ENCODE measurements around the gene INPP4A.

The INPP4A gene

GRCh38 chr2:98489971-98490962 is 45.6 kb downstream of the INPP4A start:
- no peaks in the 10 kb centered on the region for H3K27me3 Mint-ChIP-seq (ENCODE audit: low read depth)

GRCh38 chr2:98492441-98492840 is 47.8 kb downstream of the INPP4A start:
- TF ChIP-seq CTCF (IDR thresholded peaks at IDR 0.05; ENCODE audit: unreplicated experiment in 3 of 3), result no peak
- H3K4me3 Mint-ChIP-seq, result no peak overlapping the region
- H3K27me3 Mint-ChIP-seq (ENCODE audit: low read depth), result no peaks in the 10 kb centered on the region
- H3K36me3 Mint-ChIP-seq (ENCODE audit: low read depth), result peaks cover 32% of the 10 kb centered on the region
- peaks cover 20% of the 10 kb centered on the region for H3K9me3 Mint-ChIP-seq
- peaks cover 20% of the 10 kb centered on the region for H3K4me1 Mint-ChIP-seq
- no peak overlapping the region for H3K27ac Mint-ChIP-seq

More at GRCh38 chr2:98489971-98490962, 45.6 kb downstream of the INPP4A start:
- Mint-ChIP-seq H3K27ac (peak overlapping the region in 2 of 3 experiments; percentile 25 to 36), H3K36me3 (ENCODE audit: low read depth) (peaks cover 17% of the 10 kb centered on the region), H3K4me3 (no peak overlapping the region), H3K4me1 (peaks cover 32% of the 10 kb centered on the region), H3K9me3 (peaks cover 8% of the 10 kb centered on the region)
- no peak for TF ChIP-seq CTCF (IDR thresholded peaks at IDR 0.05; ENCODE audit: unreplicated experiment in 3 of 3)

- Mint-ChIP-seq H3K27me3 (ENCODE audit: low read depth) (no peaks in the 10 kb centered on the region), H3K36me3 (ENCODE audit: low read depth) (peaks cover 48% of the 10 kb centered on the region), H3K9me3 (peaks cover 27% of the 10 kb centered on the region), H3K27ac (no peak overlapping the region), H3K4me1 (peaks cover 22% of the 10 kb centered on the region), H3K4me3 (no peak overlapping the region)
- no peak for TF ChIP-seq CTCF (IDR thresholded peaks at IDR 0.05; ENCODE audit: unreplicated experiment in 3 of 3)
Measured at GRCh38 chr2:98494699-98495098, 50.0 kb downstream of the INPP4A start.

GRCh38 chr2:98496750-98497493 is 52.3 kb downstream of the INPP4A start:
- Mint-ChIP-seq H3K27ac (no peak overlapping the region), H3K27me3 (ENCODE audit: low read depth) (no peaks in the 10 kb centered on the region), H3K36me3 (ENCODE audit: low read depth) (peaks cover 45% of the 10 kb centered on the region), H3K4me1 (peaks cover 23% of the 10 kb centered on the region), H3K4me3 (no peak overlapping the region), H3K9me3 (peaks cover 27% of the 10 kb centered on the region)
- TF ChIP-seq CTCF (IDR thresholded peaks at IDR 0.05; ENCODE audit: unreplicated experiment in 3 of 3), result no peak

- Mint-ChIP-seq H3K4me3 (no peak overlapping the region), H3K4me1 (peaks cover 23% of the 10 kb centered on the region), H3K27ac (peak overlapping the region; percentile 52 to 88 (median 77)), H3K27me3 (ENCODE audit: low read depth) (no peaks in the 10 kb centered on the region), H3K36me3 (ENCODE audit: low read depth) (peaks cover 41% of the 10 kb centered on the region), H3K9me3 (peaks cover 27% of the 10 kb centered on the region)
- no peak for TF ChIP-seq CTCF (IDR thresholded peaks at IDR 0.05; ENCODE audit: unreplicated experiment in 3 of 3)
Measured at GRCh38 chr2:98498703-98499440, 54.2 kb downstream of the INPP4A start.

Measured in nephron (organoid).